Peyer's patch (tissue), 4 donors: ENCODE measurements around the gene MMP26.

ENCODE experiments used
- POLR2A ChIP-seq, 2 donors: fragments of 450-650 bp; IDR thresholded peaks; one replicate each; pipeline ENCODE4 v1.5.1; 2017; ENCODE audit warnings: antibody characterized with exemption in 2 of 2, mild to moderate bottlenecking in 2 of 2, moderate library complexity in 2 of 2
- TF ChIP-seq, protein P1 (sequence below), 6 experiments: fragments of 450-650 bp in 4 of 6; fragments of 200-600 bp in 2 of 6; sonication (generic) in 1 of 6; IDR thresholded peaks; one replicate each; pipeline ENCODE4 v1.5.1; 2017 to 2019; ENCODE audit warnings: antibody characterized with exemption in 6 of 6, mild to moderate bottlenecking in 3 of 6, moderate library complexity in 1 of 6

DNA sequence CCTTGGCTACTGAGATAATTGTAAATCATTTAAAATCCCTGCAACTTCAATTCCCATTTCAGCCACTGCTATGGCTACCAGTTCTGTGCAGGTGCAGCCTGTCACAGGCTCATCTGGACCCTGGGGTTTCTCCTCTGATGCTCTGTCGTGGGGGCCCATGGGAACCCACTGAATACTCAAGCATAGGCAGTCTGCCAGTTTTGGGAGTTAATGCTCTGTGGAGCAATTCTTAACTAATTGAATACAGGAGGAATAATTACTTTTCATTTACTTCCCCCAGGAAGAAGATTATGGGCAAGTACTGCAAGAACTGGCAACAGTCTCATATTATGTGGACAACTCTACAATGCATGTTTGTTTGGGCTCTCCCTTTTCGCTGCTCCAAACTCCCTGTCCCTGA is 32.8 kb upstream of the MMP26 start:
- TF ChIP-seq, protein P1, sequence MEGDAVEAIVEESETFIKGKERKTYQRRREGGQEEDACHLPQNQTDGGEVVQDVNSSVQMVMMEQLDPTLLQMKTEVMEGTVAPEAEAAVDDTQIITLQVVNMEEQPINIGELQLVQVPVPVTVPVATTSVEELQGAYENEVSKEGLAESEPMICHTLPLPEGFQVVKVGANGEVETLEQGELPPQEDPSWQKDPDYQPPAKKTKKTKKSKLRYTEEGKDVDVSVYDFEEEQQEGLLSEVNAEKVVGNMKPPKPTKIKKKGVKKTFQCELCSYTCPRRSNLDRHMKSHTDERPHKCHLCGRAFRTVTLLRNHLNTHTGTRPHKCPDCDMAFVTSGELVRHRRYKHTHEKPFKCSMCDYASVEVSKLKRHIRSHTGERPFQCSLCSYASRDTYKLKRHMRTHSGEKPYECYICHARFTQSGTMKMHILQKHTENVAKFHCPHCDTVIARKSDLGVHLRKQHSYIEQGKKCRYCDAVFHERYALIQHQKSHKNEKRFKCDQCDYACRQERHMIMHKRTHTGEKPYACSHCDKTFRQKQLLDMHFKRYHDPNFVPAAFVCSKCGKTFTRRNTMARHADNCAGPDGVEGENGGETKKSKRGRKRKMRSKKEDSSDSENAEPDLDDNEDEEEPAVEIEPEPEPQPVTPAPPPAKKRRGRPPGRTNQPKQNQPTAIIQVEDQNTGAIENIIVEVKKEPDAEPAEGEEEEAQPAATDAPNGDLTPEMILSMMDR (IDR thresholded peaks at IDR 0.05): no peak
- no peak for TF ChIP-seq POLR2A (IDR thresholded peaks at IDR 0.05)
